B cell (primary cell): ENCODE results near the gene KIAA1191.

Experiments
- CTCF ChIP-seq: fragments of 200-600 bp; IDR thresholded peaks from one replicate; pipeline ENCODE4 v1.8.0; 2022; ENCODE audit warnings: antibody characterized with exemption, mild to moderate bottlenecking
- EZH2 ChIP-seq: IDR thresholded peaks from 2 replicates; pipeline ENCODE4 v1.6.1; 2012; ENCODE audit warnings: borderline replicate concordance, low read depth, mild to moderate bottlenecking, moderate library complexity, low read length; ENCODE audit not compliant: insufficient read depth, poor library complexity, severe bottlenecking

- TF ChIP-seq CTCF: no peak
- no peak for TF ChIP-seq EZH2
Measured at GRCh38 chr5:176382721-176383120, 21.2 kb upstream of the KIAA1191 start.
